ENCODE data around the gene KRTAP19-6. TPM values are rescaled to one million over a fixed set of nuclear protein-coding genes. Genes with fewer than 3 reads are reported as not detected.

The KRTAP19-6 gene
- total and polyA plus RNA-seq, 2 experiments from 2014 or later, result not detected

DNA sequence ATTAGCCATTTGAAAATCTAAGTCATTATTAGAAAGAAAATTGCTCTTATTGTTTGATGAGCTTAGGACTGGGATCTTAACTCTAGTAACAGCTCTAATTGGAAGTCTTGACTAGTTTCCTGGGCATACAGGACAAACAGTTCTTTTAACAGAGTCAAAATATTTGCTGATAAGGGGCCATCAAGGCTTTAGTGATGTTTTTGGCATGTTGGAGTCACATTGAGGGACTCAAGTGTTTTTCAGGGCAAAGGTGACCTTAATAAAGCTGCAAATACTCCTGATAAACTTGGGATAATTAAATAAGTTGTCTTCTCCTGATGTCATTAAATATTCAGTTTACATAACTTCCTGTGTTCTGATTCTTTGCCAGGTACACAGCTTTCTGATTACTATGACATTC is 26.0 kb upstream of the KRTAP19-6 start:
- H3K4me1 ChIP-seq (ENCODE audit: low read depth), result no peaks in the 10 kb centered on the region
- H3K27ac ChIP-seq, result no peak overlapping the region
- no peaks in the 10 kb centered on the region for H3K36me3 ChIP-seq
- H3K4me3 ChIP-seq, result no peak overlapping the region
- H3K27me3 ChIP-seq, result no peaks in the 10 kb centered on the region
- no peaks in the 10 kb centered on the region for H3K9me3 ChIP-seq (ENCODE audit: low read depth)
- DNase-seq (ENCODE audit: low read depth in 1 of 2, low spot score in 1 of 2), result no peak
- no peak for TF ChIP-seq CTCF (IDR thresholded peaks at IDR 0.05; ENCODE audit: low read depth, low read length)

DNA sequence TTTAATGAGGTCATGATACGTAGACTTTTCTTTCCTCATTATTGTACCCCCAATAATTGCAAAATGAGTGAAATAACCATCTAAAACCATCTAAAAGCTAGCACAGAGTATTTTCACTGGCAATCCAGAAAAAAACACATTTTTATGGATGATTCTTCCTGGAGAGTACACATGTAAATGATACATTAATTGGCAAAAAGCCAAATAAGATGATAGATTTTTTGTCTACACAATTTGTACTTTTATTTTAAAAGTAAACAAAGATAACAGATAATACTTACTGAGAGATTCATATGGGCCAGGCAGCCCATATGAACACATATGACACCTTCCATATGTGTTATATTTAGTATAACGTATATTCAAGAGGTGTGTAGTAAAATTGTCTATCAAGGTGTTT is 22.0 kb upstream of the KRTAP19-6 start:
- Histone ChIP-seq H3K27ac (no peak overlapping the region), H3K27me3 (no peaks in the 10 kb centered on the region), H3K36me3 (no peaks in the 10 kb centered on the region), H3K4me1 (ENCODE audit: low read depth) (no peaks in the 10 kb centered on the region), H3K9me3 (ENCODE audit: low read depth) (no peaks in the 10 kb centered on the region), H3K4me3 (no peak overlapping the region)
- no peak for DNase-seq (ENCODE audit: low read depth in 1 of 2, low spot score in 1 of 2)
- TF ChIP-seq CTCF (IDR thresholded peaks at IDR 0.05; ENCODE audit: low read depth, low read length), result no peak

- no peak overlapping the region for H3K4me3 ChIP-seq
- no peak for TF ChIP-seq CTCF (IDR thresholded peaks at IDR 0.05; ENCODE audit: low read depth, low read length)
- H3K27me3 ChIP-seq, result no peaks in the 10 kb centered on the region
- no peak for DNase-seq (ENCODE audit: low read depth in 1 of 2, low spot score in 1 of 2)
- no peaks in the 10 kb centered on the region for H3K36me3 ChIP-seq
- H3K27ac ChIP-seq, result no peak overlapping the region
- no peaks in the 10 kb centered on the region for H3K9me3 ChIP-seq (ENCODE audit: low read depth)
- no peaks in the 10 kb centered on the region for H3K4me1 ChIP-seq (ENCODE audit: low read depth)
Observed at GRCh38 chr21:30563072-30563471, 21.4 kb upstream of the KRTAP19-6 start.

GRCh38 chr21:30561957-30562356 is 20.3 kb upstream of the KRTAP19-6 start:
- Histone ChIP-seq H3K9me3 (ENCODE audit: low read depth) (no peaks in the 10 kb centered on the region), H3K4me3 (no peak overlapping the region), H3K27ac (no peak overlapping the region), H3K4me1 (ENCODE audit: low read depth) (no peaks in the 10 kb centered on the region), H3K27me3 (no peaks in the 10 kb centered on the region), H3K36me3 (no peaks in the 10 kb centered on the region)
- no peak for DNase-seq (ENCODE audit: low read depth in 1 of 2, low spot score in 1 of 2)
- TF ChIP-seq CTCF (IDR thresholded peaks at IDR 0.05; ENCODE audit: low read depth, low read length), result no peak

DNA sequence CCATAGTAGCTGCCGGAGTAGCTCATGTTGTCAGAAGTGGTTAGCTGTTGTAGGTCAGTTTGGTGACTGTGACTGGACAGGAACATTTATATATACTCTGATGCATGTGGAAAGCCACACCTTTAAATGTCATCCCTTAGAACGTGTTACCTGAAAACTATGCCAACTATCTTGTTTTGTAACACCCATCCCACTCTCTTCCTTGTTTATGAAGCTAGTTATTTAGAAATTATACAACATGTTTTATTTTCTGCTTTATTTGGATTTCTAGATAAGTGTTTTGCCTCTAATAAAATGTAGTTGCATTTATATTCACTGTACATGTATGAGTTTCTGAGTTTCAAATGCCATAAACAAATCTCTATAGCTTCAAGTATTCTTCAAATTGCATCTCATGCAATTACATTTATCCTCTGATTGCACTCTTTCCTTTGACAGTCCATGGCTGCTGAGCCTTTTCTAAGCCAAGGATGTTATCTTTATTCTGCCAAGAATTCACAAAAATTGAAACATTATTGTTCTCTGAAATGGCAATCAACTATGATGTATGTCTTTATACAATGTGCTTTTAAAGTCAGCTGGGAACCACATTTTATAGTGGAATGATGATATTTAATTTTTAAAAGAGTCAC is 19.7 kb upstream of the KRTAP19-6 start, which contains the start of gene KRTAP19-7:
Gene KRTAP19-7 (minus strand): TSS at position 51 of the 632 bp plus-strand sequence. CDS start 25 bp downstream, at position 26.
- TF ChIP-seq CTCF (IDR thresholded peaks at IDR 0.05; ENCODE audit: low read depth, low read length), result no peak
- no peaks in the 10 kb centered on the region for H3K9me3 ChIP-seq (ENCODE audit: low read depth)
- DNase-seq (ENCODE audit: low read depth in 1 of 2, low spot score in 1 of 2), result no peak
- no peak within 1 kb of the TSS for H3K4me3 ChIP-seq
- no peaks in the 10 kb centered on the region for H3K4me1 ChIP-seq (ENCODE audit: low read depth)
- H3K36me3 ChIP-seq, result no peaks in the 10 kb centered on the region
- no peaks in the 10 kb centered on the region for H3K27me3 ChIP-seq
- H3K27ac ChIP-seq, result no peak within 1 kb of the TSS
